Measurements from ENCODE around the gene ACAP2. TPM values are rescaled to one million over a fixed set of nuclear protein-coding genes. Genes with fewer than 3 reads are reported as not detected.

The ACAP2 gene
- total and polyA plus RNA-seq, 2 experiments from 2014 or later: 45.6 to 104 TPM

- no peak for ATAC-seq
- Mint-ChIP-seq H3K4me1 (peaks cover 34% of the 10 kb centered on the region), H3K27me3 (ENCODE audit: insufficient read depth, low read depth, poor library complexity) (peaks cover 3% of the 10 kb centered on the region), H3K4me3 (no peak overlapping the region), H3K27ac (no peak overlapping the region), H3K9me3 (no peaks in the 10 kb centered on the region), H3K36me3 (ENCODE audit: low read depth) (peaks cover 32% of the 10 kb centered on the region)
- TF ChIP-seq ZNF114 (CRISPR knock-in tag; IDR thresholded peaks at IDR 0.05) (no peak), REST (IDR thresholded peaks at IDR 0.05; ENCODE audit: unreplicated experiment) (no peak)
- no peak for DNase-seq (ENCODE audit: low spot score)
- H3F3A ChIP-seq (replicated peaks; ENCODE audit: low read depth): no peaks in the 10 kb centered on the region
- no peak overlapping the region for H2AFZ ChIP-seq
- no peaks in the 10 kb centered on the region for H3K9me2 ChIP-seq (ENCODE audit: insufficient read depth)
- H3K4me2 ChIP-seq: no peak overlapping the region
- peaks cover 86% of the 10 kb centered on the region for H3K79me2 ChIP-seq (replicated peaks; ENCODE audit: insufficient read depth)
- H3K4me1 ChIP-seq (ENCODE audit: insufficient read depth): peaks cover 8% of the 10 kb centered on the region
- H3K27ac ChIP-seq (ENCODE audit: low read depth): no peak overlapping the region
- no peaks in the 10 kb centered on the region for H3K27me3 ChIP-seq (ENCODE audit: insufficient read depth)
- H3K4me3 ChIP-seq: no peak overlapping the region
- no peaks in the 10 kb centered on the region; the same call in none of the 2 replicates for H4K20me1 ChIP-seq (replicated peaks; ENCODE audit: insufficient read depth)
- no peaks in the 10 kb centered on the region for H3K36me3 ChIP-seq (ENCODE audit: insufficient read depth)
Measured at GRCh38 chr3:195247086-195247862, 195.5 kb downstream of the ACAP2 start.

- DNase-seq (ENCODE audit: low spot score) (no peak), ATAC-seq (no peak)
- Histone ChIP-seq H3K9me2 (ENCODE audit: insufficient read depth) (no peaks in the 10 kb centered on the region), H2AFZ (no peak overlapping the region), H4K20me1 (replicated peaks; ENCODE audit: insufficient read depth) (no peaks in the 10 kb centered on the region; the same call in none of the 2 replicates), H3K27me3 (ENCODE audit: insufficient read depth) (no peaks in the 10 kb centered on the region), H3K4me2 (no peak overlapping the region), H3K79me2 (replicated peaks; ENCODE audit: insufficient read depth) (peaks cover 84% of the 10 kb centered on the region), H3K36me3 (ENCODE audit: insufficient read depth) (no peaks in the 10 kb centered on the region), H3K27ac (ENCODE audit: low read depth) (no peak overlapping the region), H3K4me3 (no peak overlapping the region), H3F3A (replicated peaks; ENCODE audit: low read depth) (no peaks in the 10 kb centered on the region), H3K4me1 (ENCODE audit: insufficient read depth) (peaks cover 6% of the 10 kb centered on the region; the same call in 1 of the 2 replicates)
- Mint-ChIP-seq H3K9me3 (no peaks in the 10 kb centered on the region), H3K27me3 (ENCODE audit: insufficient read depth, low read depth, poor library complexity) (peaks cover 3% of the 10 kb centered on the region), H3K27ac (no peak overlapping the region), H3K4me3 (no peak overlapping the region), H3K36me3 (ENCODE audit: low read depth) (peaks cover 32% of the 10 kb centered on the region), H3K4me1 (peaks cover 34% of the 10 kb centered on the region)
- TF ChIP-seq STAT1 (IDR thresholded peaks at IDR 0.05; ENCODE audit: unreplicated experiment): no peak
- no peak for TF ChIP-seq ZNF462 (CRISPR knock-in tag; IDR thresholded peaks at IDR 0.05)
- no peak for TF ChIP-seq JUNB (IDR thresholded peaks at IDR 0.05; ENCODE audit: unreplicated experiment)
- TF ChIP-seq CTCF (conservative IDR thresholded peaks at IDR 0.05; ENCODE audit: low read depth in 2 of 2): no peak
- no peak for TF ChIP-seq ETS1 (IDR thresholded peaks at IDR 0.05)
- TF ChIP-seq EZH2 (IDR thresholded peaks at IDR 0.05; ENCODE audit: low read depth, unreplicated experiment): no peak
Measured at GRCh38 chr3:195246581-195246995, 196.2 kb downstream of the ACAP2 start.
